KOPT-K1 (cell line): Measurements from ENCODE around the gene MORC3.
"Not testable (repeated sequence)": the region's sequence is repeated elsewhere in the genome, so short reads cannot be mapped to it uniquely, and the experiment has no call there.

Experiments used
- H3K27ac ChIP-seq: fragments of 200-600 bp; sonication (generic); 2 replicates; pipeline ENCODE4 v1.5.1; 2016; ENCODE audit warnings: antibody characterized with exemption, mild to moderate bottlenecking, low read depth, low read length; ENCODE audit not compliant: poor library complexity, severe bottlenecking
- H3K36me3 ChIP-seq: fragments of 200-600 bp; sonication (generic); 2 replicates; pipeline ENCODE4 v1.5.1; 2017; ENCODE audit warnings: antibody characterized with exemption, mild to moderate bottlenecking, low read length, moderate library complexity; ENCODE audit not compliant: insufficient read depth
- H3K9me3 ChIP-seq: fragments of 200-600 bp; sonication (generic); 2 replicates; pipeline ENCODE4 v1.5.1; 2017; ENCODE audit warnings: antibody characterized with exemption, low read length, mild to moderate bottlenecking; ENCODE audit not compliant: insufficient read depth, poor library complexity, severe bottlenecking

The MORC3 gene

GRCh38 chr21:36388096-36388495 is 68.1 kb downstream of the MORC3 start:
- Histone ChIP-seq H3K9me3 (peaks cover 4% of the 10 kb centered on the region), H3K27ac (no peak overlapping the region), H3K36me3 (peaks cover 67% of the 10 kb centered on the region)

GRCh38 chr21:36388835-36389234 is 68.8 kb downstream of the MORC3 start:
- H3K9me3 ChIP-seq: peaks cover 4% of the 10 kb centered on the region
- H3K27ac ChIP-seq: no peak overlapping the region
- peaks cover 72% of the 10 kb centered on the region for H3K36me3 ChIP-seq

DNA sequence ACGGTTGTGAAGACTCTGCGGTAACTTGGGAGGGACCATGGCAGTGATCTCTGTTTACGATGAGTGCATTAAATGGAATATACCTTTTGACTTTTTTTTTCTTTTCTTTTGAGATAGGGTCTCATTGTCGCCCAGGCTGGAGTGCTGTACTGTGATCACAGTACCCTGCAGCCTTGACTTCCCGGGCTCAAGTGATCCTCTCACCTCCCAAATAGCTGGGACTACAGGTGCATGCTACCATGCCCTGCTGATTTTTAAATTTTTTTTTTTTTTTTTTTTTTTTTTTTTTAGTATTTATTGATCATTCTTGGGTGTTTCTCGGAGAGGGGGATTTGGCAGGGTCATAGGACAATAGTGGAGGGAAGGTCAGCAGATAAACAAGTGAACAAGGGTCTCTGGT is 71.7 kb downstream of the MORC3 start:
- H3K9me3 ChIP-seq, H3K27ac ChIP-seq: not testable (repeated sequence)
- H3K36me3 ChIP-seq: peaks cover 96% of the 10 kb centered on the region

DNA sequence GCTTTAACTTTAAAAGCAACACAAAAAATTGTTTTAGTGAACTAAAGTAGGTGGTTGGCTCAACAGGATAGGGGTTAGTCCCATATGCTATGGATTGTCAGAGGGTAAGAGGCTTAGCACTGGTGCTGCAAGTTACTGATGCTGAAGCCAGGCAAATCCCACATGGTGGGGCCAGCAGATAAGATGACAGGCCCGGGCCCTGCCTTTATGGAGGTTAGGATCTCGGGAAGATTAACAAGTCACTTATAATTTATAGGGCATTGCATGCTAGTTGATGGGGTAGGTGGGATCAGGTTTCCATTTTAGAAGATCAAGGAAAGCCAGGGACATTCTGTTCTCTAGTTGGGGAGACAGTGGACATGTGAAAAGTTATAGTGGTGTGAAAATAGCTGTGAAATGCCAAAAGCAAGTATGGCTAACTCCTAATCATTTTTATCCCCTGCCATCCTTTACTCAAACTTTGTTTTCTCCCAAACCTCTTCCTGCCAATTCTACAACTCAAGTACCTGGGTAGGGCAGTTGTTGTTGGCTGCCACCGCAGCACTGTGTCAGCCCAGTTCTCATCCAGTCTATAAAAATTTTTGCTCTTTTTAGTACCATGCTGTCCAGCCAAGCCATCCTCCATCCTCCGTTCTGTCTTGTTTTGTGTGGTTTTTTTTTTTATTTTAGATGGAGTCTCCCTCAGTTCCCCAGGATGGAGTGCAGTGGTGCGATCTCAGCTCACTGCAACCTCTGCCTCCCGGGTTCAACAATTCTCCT is 75.5 kb downstream of the MORC3 start:
- H3K27ac ChIP-seq: no peak overlapping the region
- peaks cover 4% of the 10 kb centered on the region for H3K9me3 ChIP-seq
- peaks cover 94% of the 10 kb centered on the region for H3K36me3 ChIP-seq

GRCh38 chr21:36396325-36396724 is 76.3 kb downstream of the MORC3 start:
- no peak overlapping the region for H3K27ac ChIP-seq
- peaks cover 92% of the 10 kb centered on the region for H3K36me3 ChIP-seq
- H3K9me3 ChIP-seq: peaks cover 3% of the 10 kb centered on the region

DNA sequence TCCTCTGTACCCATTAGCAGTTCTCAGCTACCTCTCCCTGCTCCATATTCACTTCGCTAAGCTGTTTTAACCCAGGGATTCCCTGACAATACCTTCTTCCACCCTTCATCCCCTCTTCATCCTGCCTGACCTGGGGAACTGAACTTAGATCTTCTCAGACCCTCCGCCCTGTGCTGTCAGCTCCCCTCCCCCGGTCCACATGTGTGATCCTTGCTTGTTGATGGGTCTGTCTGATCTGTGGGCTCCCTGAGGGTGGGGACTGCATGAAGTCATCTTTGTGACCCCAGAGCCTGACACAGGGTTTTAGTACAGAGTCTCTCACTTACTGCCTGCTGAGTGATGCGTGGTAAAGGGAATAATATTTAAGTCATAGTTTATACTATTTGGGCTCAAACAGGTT is 77.0 kb downstream of the MORC3 start:
- Histone ChIP-seq H3K9me3 (no peaks in the 10 kb centered on the region), H3K27ac (no peak overlapping the region), H3K36me3 (peaks cover 91% of the 10 kb centered on the region)

DNA sequence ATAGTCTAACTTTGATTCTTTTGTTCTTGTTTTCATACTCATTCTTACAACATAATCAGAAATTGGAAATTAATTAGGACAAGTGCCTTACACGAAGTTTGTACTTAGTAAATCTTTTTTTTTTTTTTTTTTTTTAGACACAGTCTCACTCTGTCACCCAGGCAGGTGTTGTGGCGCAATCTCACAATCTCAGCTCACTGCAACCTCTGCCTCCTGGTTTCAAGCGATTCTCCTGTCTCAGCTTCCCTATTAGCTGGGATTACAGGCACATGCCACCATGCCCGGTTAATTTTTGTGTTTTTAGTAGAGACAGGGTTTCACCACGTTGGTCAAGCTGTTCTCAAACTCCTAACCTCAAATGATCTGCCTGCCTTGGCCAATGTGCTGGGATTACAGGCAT is 77.6 kb downstream of the MORC3 start:
- peaks cover 93% of the 10 kb centered on the region for H3K36me3 ChIP-seq
- H3K27ac ChIP-seq: no peak overlapping the region
- no peaks in the 10 kb centered on the region for H3K9me3 ChIP-seq

- H3K36me3 ChIP-seq: peaks cover 87% of the 10 kb centered on the region
- H3K27ac ChIP-seq, H3K9me3 ChIP-seq: not testable (repeated sequence)
Observed at GRCh38 chr21:36399736-36400135, 79.7 kb downstream of the MORC3 start.

DNA sequence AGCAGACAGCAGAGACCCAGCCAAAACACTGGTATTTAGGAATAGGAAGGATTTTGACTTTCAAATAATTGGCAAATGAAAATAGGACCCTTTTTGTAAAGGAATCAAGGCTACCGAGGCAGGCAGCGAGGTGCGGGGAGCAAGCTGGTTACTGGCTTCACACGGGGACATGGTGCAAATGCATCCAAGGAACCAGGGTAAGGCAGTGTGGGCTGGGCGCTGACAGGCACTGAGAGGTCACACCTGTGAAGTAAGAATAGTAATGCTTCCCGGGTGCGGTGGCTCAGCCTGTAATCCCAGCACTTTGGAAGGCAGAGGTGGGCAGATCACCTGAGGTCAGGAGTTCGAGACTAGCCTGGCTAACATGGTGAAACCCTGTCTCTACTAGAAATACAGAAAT is 80.7 kb downstream of the MORC3 start:
- no peaks in the 10 kb centered on the region for H3K9me3 ChIP-seq
- peaks cover 85% of the 10 kb centered on the region for H3K36me3 ChIP-seq
- H3K27ac ChIP-seq: no peak overlapping the region

DNA sequence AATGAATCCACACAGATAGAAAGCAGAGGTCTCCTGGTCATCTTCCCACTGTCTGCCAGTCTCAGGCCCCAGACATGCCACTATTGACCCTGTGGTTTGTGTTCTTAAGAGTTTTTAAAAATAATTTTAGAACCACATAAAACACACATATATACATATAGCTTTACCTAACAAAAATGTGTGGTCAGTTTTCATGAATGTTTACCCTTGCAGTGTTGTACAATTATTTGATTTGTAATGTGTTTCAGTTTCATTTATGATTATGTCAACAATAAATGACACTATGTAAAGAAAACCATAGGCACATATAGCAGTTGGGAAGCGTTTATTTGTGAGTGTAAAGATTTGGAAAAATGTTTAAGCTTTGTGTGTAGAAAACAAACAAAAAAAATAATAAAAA is 82.3 kb downstream of the MORC3 start:
- H3K27ac ChIP-seq: no peak overlapping the region
- peaks cover 85% of the 10 kb centered on the region for H3K36me3 ChIP-seq
- no peaks in the 10 kb centered on the region for H3K9me3 ChIP-seq

DNA sequence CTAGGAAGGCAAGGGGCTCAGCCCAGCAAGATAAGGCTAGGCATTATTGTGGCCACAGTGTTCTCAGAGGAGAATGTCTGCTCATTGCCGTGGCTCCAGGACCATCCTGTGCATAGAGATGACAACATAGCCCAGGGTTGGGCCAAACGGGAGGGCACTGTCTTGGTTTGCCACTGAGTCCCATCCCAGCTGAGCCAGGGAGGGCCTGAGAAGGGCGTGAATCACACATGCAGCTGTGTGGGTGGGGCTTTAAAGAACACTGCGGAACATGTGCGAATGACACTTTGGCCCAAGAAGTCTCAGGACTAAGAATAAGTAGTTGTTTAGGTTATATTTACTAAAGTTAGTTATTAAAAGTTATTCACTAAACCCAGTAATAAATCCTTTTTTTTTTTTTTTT is 83.7 kb downstream of the MORC3 start:
- Histone ChIP-seq H3K9me3 (no peaks in the 10 kb centered on the region), H3K27ac (no peak overlapping the region), H3K36me3 (peaks cover 84% of the 10 kb centered on the region)

DNA sequence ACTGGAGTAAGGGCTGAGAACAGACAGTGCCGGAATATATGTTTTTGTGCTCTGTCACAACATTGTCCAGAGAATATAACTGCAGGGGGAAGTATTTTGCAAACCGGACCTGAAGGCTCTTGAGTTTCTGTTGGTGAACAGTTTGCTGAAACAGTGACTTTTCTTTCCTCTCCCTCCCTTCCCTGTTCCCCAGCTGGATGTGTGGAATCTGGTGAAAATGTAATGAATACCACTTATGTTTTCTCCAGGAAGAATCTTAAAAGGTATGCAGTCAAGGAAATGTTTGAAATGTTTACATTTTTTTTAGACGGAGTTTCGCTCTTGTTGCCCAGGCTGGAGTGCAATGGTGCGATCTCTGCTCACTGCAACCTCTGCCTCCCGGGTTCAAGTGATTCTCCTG is 88.6 kb downstream of the MORC3 start:
- peaks cover 88% of the 10 kb centered on the region for H3K36me3 ChIP-seq
- H3K9me3 ChIP-seq: no peaks in the 10 kb centered on the region
- H3K27ac ChIP-seq: no peak overlapping the region

GRCh38 chr21:36411301-36411700 is 91.3 kb downstream of the MORC3 start:
- H3K36me3 ChIP-seq: peaks cover 98% of the 10 kb centered on the region
- H3K9me3 ChIP-seq: no peaks in the 10 kb centered on the region
- no peak overlapping the region for H3K27ac ChIP-seq

GRCh38 chr21:36412916-36413315 is 92.9 kb downstream of the MORC3 start:
- Histone ChIP-seq H3K36me3 (peaks cover 97% of the 10 kb centered on the region), H3K27ac (no peak overlapping the region), H3K9me3 (no peaks in the 10 kb centered on the region)

- Histone ChIP-seq H3K9me3 (no peaks in the 10 kb centered on the region), H3K27ac (no peak overlapping the region), H3K36me3 (peaks cover 97% of the 10 kb centered on the region)
Observed at GRCh38 chr21:36415375-36415774, 95.4 kb downstream of the MORC3 start.

GRCh38 chr21:36419241-36419640 is 99.2 kb downstream of the MORC3 start:
- H3K9me3 ChIP-seq: no peaks in the 10 kb centered on the region
- no peak overlapping the region for H3K27ac ChIP-seq
- peaks cover 76% of the 10 kb centered on the region for H3K36me3 ChIP-seq
